ENCODE measurements around the gene GLRA3.
A peak's percentile ranks its signal among the peaks of the same experiment; 100 is the strongest.

GLRA3 gene

GRCh38 chr4:174613979-174614378 is 215.1 kb downstream of the GLRA3 start:
- no peaks in the 10 kb centered on the region for H3K4me1 ChIP-seq (ENCODE audit: control insufficient read depth, insufficient read depth, low read length)
- no peak overlapping the region for H3K9ac ChIP-seq (ENCODE audit: low read depth, low read length)
- no peaks in the 10 kb centered on the region for H3K9me3 ChIP-seq (replicated peaks; ENCODE audit: low read length)
- H3K4me2 ChIP-seq (ENCODE audit: low read length): no peak overlapping the region
- H3K36me3 ChIP-seq (ENCODE audit: insufficient read depth, low read length): no peaks in the 10 kb centered on the region
- no peaks in the 10 kb centered on the region for H3K27me3 ChIP-seq (ENCODE audit: control insufficient read depth, insufficient read depth, low read length)
- H3K4me3 ChIP-seq (ENCODE audit: low read length): no peak overlapping the region

DNA sequence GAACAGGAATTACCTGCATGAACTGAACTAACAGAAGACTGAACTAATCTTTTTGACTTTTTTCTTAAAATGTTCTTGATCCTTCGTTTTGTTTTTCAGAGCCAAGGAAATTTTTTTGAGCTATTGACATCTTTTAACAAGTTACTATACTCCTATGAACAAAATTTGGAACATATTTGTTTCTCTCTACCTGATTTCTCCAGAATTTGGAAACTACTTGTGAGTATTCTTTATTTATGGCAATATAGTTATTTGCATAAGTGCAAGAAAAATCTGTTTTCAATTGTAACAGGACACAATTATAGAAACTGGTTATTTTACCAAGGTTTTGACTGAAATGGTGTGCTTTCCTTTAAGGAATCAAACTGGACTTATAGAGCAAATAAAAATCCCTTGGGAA is 217.3 kb downstream of the GLRA3 start:
- Histone ChIP-seq H3K9me3 (replicated peaks; ENCODE audit: low read length) (no peaks in the 10 kb centered on the region), H3K36me3 (ENCODE audit: insufficient read depth, low read length) (no peaks in the 10 kb centered on the region), H3K4me1 (ENCODE audit: control insufficient read depth, insufficient read depth, low read length) (no peaks in the 10 kb centered on the region), H3K4me2 (ENCODE audit: low read length) (no peak overlapping the region), H3K9ac (ENCODE audit: low read depth, low read length) (no peak overlapping the region), H3K4me3 (ENCODE audit: low read length) (no peak overlapping the region), H3K27me3 (ENCODE audit: control insufficient read depth, insufficient read depth, low read length) (no peaks in the 10 kb centered on the region)

DNA sequence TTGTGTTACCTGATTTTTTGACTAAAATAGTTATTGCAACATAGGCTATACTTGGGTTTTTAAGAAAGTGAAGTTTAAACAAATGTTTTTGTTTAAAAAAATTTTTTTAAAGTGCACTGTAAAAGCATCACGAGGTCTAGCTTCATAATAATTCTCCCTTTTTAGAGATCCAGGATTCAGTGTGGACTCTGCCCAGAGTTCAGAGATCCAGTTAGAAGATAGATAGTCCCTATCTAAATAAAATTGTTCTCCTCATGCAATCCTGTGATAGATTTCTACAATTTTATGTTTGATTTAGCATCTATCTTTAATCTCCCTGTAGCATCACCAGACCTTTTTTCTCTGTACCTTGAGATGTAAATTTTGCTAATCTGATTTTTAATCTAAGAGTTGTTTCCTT is 221.3 kb downstream of the GLRA3 start:
- no peaks in the 10 kb centered on the region for H3K9me3 ChIP-seq (replicated peaks; ENCODE audit: low read length)
- no peaks in the 10 kb centered on the region for H3K36me3 ChIP-seq (ENCODE audit: insufficient read depth, low read length)
- no peak overlapping the region for H3K4me3 ChIP-seq (ENCODE audit: low read length)
- no peak overlapping the region for H3K9ac ChIP-seq (ENCODE audit: low read depth, low read length)
- peaks cover 8% of the 10 kb centered on the region for H3K4me1 ChIP-seq (ENCODE audit: control insufficient read depth, insufficient read depth, low read length)
- H3K4me2 ChIP-seq (ENCODE audit: low read length): no peak overlapping the region
- H3K27me3 ChIP-seq (ENCODE audit: control insufficient read depth, insufficient read depth, low read length): no peaks in the 10 kb centered on the region

DNA sequence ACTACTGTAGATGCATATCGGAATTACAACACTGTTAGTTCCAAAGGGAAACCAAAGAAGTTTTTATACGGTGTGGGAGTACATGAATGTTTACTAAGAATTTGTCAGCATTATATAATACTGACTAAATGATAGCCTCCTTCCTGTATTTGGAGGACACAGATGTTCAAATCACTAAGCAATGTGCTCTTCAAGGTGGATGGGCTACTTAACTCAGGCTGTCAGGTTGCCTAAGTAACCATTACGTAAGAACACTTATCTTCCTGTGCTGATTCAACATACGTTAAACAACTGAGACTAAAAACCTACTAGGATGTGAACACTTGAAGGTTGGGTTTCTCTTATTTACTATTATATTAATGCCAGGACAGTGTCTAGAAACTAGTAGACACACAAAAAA is 224.8 kb downstream of the GLRA3 start:
- Histone ChIP-seq H3K36me3 (ENCODE audit: insufficient read depth, low read length) (no peaks in the 10 kb centered on the region), H3K27me3 (ENCODE audit: control insufficient read depth, insufficient read depth, low read length) (no peaks in the 10 kb centered on the region), H3K9ac (ENCODE audit: low read depth, low read length) (no peak overlapping the region), H3K4me2 (ENCODE audit: low read length) (peak overlapping the region; percentile 5), H3K4me1 (ENCODE audit: control insufficient read depth, insufficient read depth, low read length) (peaks cover 8% of the 10 kb centered on the region), H3K4me3 (ENCODE audit: low read length) (no peak overlapping the region), H3K9me3 (replicated peaks; ENCODE audit: low read length) (no peaks in the 10 kb centered on the region)

- no peak overlapping the region for H3K4me2 ChIP-seq (ENCODE audit: low read length)
- H3K4me3 ChIP-seq (ENCODE audit: low read length): no peak overlapping the region
- H3K9me3 ChIP-seq (replicated peaks; ENCODE audit: low read length): no peaks in the 10 kb centered on the region
- peaks cover 8% of the 10 kb centered on the region for H3K4me1 ChIP-seq (ENCODE audit: control insufficient read depth, insufficient read depth, low read length)
- H3K9ac ChIP-seq (ENCODE audit: low read depth, low read length): no peak overlapping the region
- H3K36me3 ChIP-seq (ENCODE audit: insufficient read depth, low read length): no peaks in the 10 kb centered on the region
- no peaks in the 10 kb centered on the region for H3K27me3 ChIP-seq (ENCODE audit: control insufficient read depth, insufficient read depth, low read length)
Observed at GRCh38 chr4:174600391-174600790, 228.7 kb downstream of the GLRA3 start.

DNA sequence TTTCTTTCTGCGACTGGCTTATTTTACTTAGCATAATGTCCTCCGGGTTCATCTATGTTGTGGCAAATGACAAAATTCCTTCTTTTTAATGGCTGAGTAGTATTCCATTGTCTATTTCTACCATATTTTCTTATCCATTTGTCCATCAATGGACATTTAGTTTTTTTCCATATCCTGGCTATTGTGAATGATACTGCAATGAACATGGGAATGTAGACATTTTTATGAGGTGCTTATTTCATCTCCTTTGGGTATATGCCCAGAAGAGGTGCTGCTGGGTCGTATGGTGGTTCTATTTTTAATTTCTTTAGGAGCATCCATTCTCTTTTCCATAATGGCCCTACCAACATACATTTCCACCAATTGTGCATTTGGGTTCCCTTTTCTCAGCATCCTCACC is 230.2 kb downstream of the GLRA3 start:
- Histone ChIP-seq H3K4me1 (ENCODE audit: control insufficient read depth, insufficient read depth, low read length) (peaks cover 1% of the 10 kb centered on the region), H3K36me3 (ENCODE audit: insufficient read depth, low read length) (no peaks in the 10 kb centered on the region), H3K9ac (ENCODE audit: low read depth, low read length) (no peak overlapping the region), H3K4me2 (ENCODE audit: low read length) (no peak overlapping the region), H3K9me3 (replicated peaks; ENCODE audit: low read length) (no peaks in the 10 kb centered on the region), H3K27me3 (ENCODE audit: control insufficient read depth, insufficient read depth, low read length) (no peaks in the 10 kb centered on the region), H3K4me3 (ENCODE audit: low read length) (no peak overlapping the region)

DNA sequence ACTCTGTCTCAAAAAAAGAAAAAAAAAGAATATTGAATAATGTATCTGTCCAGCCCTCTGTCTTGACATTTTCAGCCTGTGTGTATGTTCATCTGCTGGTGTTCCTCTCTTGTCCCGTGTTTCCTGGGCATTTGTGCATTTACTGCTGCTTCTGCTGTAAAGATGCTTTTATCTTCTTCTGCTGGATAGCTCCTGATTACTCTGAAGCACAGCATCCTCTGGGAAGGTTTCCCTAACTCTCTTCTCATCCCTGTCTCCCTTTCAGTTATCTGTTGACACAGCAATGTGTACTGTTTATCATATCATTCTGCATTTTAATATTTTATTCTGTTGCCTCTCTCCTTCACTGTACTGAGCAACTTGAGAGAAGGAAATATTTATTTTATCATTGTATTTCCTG is 232.5 kb downstream of the GLRA3 start:
- Histone ChIP-seq H3K4me1 (ENCODE audit: control insufficient read depth, insufficient read depth, low read length) (peaks cover 14% of the 10 kb centered on the region), H3K4me3 (ENCODE audit: low read length) (no peak overlapping the region), H3K9ac (ENCODE audit: low read depth, low read length) (no peak overlapping the region), H3K36me3 (ENCODE audit: insufficient read depth, low read length) (no peaks in the 10 kb centered on the region), H3K4me2 (ENCODE audit: low read length) (no peak overlapping the region), H3K9me3 (replicated peaks; ENCODE audit: low read length) (no peaks in the 10 kb centered on the region), H3K27me3 (ENCODE audit: control insufficient read depth, insufficient read depth, low read length) (no peaks in the 10 kb centered on the region)

DNA sequence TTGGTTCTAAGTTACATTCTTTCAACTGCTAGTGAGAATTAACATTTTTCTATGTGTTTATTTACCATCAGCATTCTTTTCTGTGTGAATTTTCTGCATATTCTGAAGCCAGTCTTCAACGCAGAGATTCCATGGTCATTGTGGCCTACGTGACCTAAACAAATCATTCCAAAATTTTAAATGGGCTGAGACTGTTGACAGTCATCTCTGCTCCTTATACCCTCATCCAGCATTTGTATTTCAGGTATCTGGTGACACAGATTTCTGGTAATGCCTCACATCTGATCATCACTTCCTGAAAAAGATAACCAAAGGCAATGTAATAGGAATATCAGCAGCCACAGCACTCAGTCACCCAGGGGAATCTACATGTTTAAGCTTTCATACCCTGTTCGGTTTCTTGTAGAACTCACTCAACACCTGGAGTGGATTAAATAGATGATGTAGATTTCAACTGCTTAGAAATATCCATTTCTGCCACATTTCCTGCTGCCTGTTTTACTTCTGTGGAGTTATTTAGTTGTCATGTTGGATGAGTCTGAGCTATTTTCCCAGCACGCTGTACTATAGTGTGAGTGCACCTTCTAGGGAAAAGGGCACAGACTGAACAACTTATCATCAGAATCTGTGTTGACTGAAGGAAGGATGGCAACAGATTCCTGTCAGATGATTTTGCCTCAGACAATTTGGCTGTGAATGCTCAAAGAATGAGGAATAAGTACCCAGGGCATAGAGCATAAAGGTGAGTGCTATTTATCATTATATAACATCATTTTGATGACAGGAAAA is 233.7 kb downstream of the GLRA3 start:
- H3K27me3 ChIP-seq (ENCODE audit: control insufficient read depth, insufficient read depth, low read length): no peaks in the 10 kb centered on the region
- H3K4me3 ChIP-seq (ENCODE audit: low read length): no peak overlapping the region
- no peaks in the 10 kb centered on the region for H3K36me3 ChIP-seq (ENCODE audit: insufficient read depth, low read length)
- H3K4me1 ChIP-seq (ENCODE audit: control insufficient read depth, insufficient read depth, low read length): peaks cover 14% of the 10 kb centered on the region
- no peak overlapping the region for H3K9ac ChIP-seq (ENCODE audit: low read depth, low read length)
- H3K9me3 ChIP-seq (replicated peaks; ENCODE audit: low read length): no peaks in the 10 kb centered on the region
- H3K4me2 ChIP-seq (ENCODE audit: low read length): no peak overlapping the region

DNA sequence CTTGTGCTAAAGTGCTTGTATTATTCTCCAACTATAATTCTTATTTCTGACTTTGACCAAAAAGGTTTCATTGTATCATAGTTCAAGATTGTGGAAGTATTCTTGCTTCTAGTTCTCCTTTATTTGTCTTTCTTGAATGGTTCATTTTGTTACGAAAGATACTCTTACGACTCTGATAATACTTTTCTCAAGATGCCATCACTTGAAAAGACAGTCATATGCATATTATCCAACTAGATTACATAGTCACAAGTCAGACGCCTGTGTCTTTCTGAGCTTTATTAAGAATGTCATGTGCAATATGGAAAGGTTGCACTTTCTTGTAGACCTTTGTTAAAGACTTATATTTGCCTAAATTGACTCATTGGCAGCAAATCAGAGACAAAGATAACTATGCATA is 235.3 kb downstream of the GLRA3 start:
- no peaks in the 10 kb centered on the region for H3K36me3 ChIP-seq (ENCODE audit: insufficient read depth, low read length)
- no peaks in the 10 kb centered on the region for H3K27me3 ChIP-seq (ENCODE audit: control insufficient read depth, insufficient read depth, low read length)
- H3K4me1 ChIP-seq (ENCODE audit: control insufficient read depth, insufficient read depth, low read length): peaks cover 14% of the 10 kb centered on the region
- no peak overlapping the region for H3K9ac ChIP-seq (ENCODE audit: low read depth, low read length)
- no peak overlapping the region for H3K4me3 ChIP-seq (ENCODE audit: low read length)
- no peak overlapping the region for H3K4me2 ChIP-seq (ENCODE audit: low read length)
- H3K9me3 ChIP-seq (replicated peaks; ENCODE audit: low read length): no peaks in the 10 kb centered on the region

DNA sequence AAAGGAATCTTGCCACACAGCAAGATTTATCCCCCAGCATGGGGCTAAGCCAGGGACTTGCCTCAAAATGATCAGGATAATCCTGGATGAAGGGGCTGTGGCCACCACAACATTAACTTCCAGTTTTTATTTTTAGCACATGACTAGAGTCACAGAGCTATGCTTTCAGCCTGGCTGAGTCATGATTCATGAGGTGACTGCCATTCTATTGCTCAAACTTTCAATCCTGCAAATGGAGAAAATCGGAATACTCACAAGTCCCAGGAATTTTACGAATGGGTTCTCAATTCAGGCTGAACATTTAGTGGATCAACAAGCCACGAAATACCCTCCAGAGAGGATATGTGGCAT is 236.1 kb downstream of the GLRA3 start:
- Histone ChIP-seq H3K36me3 (ENCODE audit: insufficient read depth, low read length) (no peaks in the 10 kb centered on the region), H3K4me3 (ENCODE audit: low read length) (no peak overlapping the region), H3K9ac (ENCODE audit: low read depth, low read length) (no peak overlapping the region), H3K4me1 (ENCODE audit: control insufficient read depth, insufficient read depth, low read length) (peaks cover 14% of the 10 kb centered on the region), H3K4me2 (ENCODE audit: low read length) (peak overlapping the region; percentile 47), H3K27me3 (ENCODE audit: control insufficient read depth, insufficient read depth, low read length) (no peaks in the 10 kb centered on the region), H3K9me3 (replicated peaks; ENCODE audit: low read length) (no peaks in the 10 kb centered on the region)

DNA sequence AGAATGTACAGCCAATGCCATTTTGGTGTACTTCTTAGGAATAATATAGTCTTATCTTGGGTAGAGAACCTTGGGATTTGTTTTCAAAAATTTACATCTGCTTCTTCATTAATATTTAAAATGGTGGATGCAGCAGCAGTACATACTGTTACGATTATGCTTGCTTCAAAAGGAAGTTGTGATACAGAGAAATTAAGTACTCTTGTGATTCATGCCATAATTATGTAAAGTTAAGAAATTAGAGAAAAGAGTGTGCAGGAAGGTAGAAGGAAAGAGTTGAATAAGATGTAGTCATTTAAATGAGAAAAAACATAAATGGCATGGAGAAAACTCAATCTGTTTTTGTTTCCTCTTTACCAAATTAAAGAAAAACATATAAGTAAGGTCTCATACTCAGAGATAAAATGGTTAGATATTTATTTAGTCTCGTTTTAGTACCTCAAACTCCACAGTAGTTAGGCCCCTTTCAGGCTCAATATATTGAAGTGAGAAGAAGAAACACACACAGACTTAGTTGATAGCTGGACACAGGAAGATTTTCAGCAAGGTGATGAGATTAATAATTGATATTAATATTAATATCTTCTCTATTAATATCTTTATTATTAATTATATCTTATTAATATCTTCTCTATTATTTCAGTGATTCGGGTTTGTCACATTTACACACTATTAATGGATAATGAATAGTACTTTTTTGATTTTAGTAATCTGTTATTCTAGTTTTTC is 236.6 kb downstream of the GLRA3 start:
- peaks cover 14% of the 10 kb centered on the region for H3K4me1 ChIP-seq (ENCODE audit: control insufficient read depth, insufficient read depth, low read length)

More for the DNA sequence above, 236.6 kb downstream of the GLRA3 start:
- Histone ChIP-seq H3K4me3 (ENCODE audit: low read length) (no peak overlapping the region), H3K9me3 (replicated peaks; ENCODE audit: low read length) (no peaks in the 10 kb centered on the region), H3K36me3 (ENCODE audit: insufficient read depth, low read length) (no peaks in the 10 kb centered on the region), H3K4me2 (ENCODE audit: low read length) (peak overlapping the region; percentile 17), H3K27me3 (ENCODE audit: control insufficient read depth, insufficient read depth, low read length) (no peaks in the 10 kb centered on the region), H3K9ac (ENCODE audit: low read depth, low read length) (no peak overlapping the region)
